T-helper 2 cell (primary cell): ENCODE data around the gene C22orf31.
"Not testable (repeated sequence)": the region's sequence is repeated elsewhere in the genome, so short reads cannot be mapped to it uniquely, and the experiment has no call there.

ENCODE experiments used
- DNase-seq, 5 experiments: peaks; one replicate each; pipeline versions ENCODE4 v3.0.0 to v3.0.0-alpha.2; 2012 to 2022

The C22orf31 gene

GRCh38 chr22:29053048-29053702 is 8.5 kb downstream of the C22orf31 start:
- DNase-seq = no peak

- DNase-seq = no peak
These were observed 11.2 kb downstream of the C22orf31 start for GRCh38 chr22:29050457-29050856.

GRCh38 chr22:29049655-29050263 is 11.9 kb downstream of the C22orf31 start:
- no peak for DNase-seq

GRCh38 chr22:29048822-29049654 is 12.6 kb downstream of the C22orf31 start:
- DNase-seq = no peak

- DNase-seq = no peak
These were observed 16.9 kb downstream of the C22orf31 start for GRCh38 chr22:29044657-29045176.

- no peak for DNase-seq
These were observed 17.6 kb downstream of the C22orf31 start for GRCh38 chr22:29043906-29044575.

- DNase-seq = no peak
These were observed 20.2 kb downstream of the C22orf31 start for GRCh38 chr22:29041408-29041807.

GRCh38 chr22:29040385-29041275 is 21.0 kb downstream of the C22orf31 start:
- DNase-seq = peak in 4 of 5 experiments; percentile 30 to 66 (median 42)

- not testable (repeated sequence) for DNase-seq
These were observed 21.9 kb downstream of the C22orf31 start for GRCh38 chr22:29039684-29040083.

- DNase-seq = no peak
These were observed 22.5 kb downstream of the C22orf31 start for GRCh38 chr22:29039148-29039547.

GRCh38 chr22:29037340-29037932 is 24.2 kb downstream of the C22orf31 start:
- DNase-seq = no peak

GRCh38 chr22:29032584-29032983 is 29.0 kb downstream of the C22orf31 start:
- DNase-seq = no peak

GRCh38 chr22:29032014-29032475 is 29.6 kb downstream of the C22orf31 start:
- DNase-seq = no peak

- DNase-seq = no peak
These were observed 30.2 kb downstream of the C22orf31 start for GRCh38 chr22:29031227-29032011.

GRCh38 chr22:29030618-29031226 is 30.9 kb downstream of the C22orf31 start:
- DNase-seq = no peak

GRCh38 chr22:29030016-29030617 is 31.5 kb downstream of the C22orf31 start:
- DNase-seq = peak in 1 of 5 experiments; percentile 12

- DNase-seq = no peak
These were observed 32.2 kb downstream of the C22orf31 start for GRCh38 chr22:29029202-29030000.

GRCh38 chr22:29028468-29028867 is 33.2 kb downstream of the C22orf31 start:
- DNase-seq = no peak

- no peak for DNase-seq
These were observed 35.1 kb downstream of the C22orf31 start for GRCh38 chr22:29026579-29026978.
